H1 (cell line): ENCODE data around the gene CTNNA3. TPM values are rescaled to one million over a fixed set of nuclear protein-coding genes. Genes with fewer than 3 reads are reported as not detected.

Experiments used
- RXRA ChIP-seq: IDR thresholded peaks from 2 replicates; pipeline ENCODE4 v1.6.1; 2011; ENCODE audit warnings: low read depth, mild to moderate bottlenecking, low read length, moderate library complexity; ENCODE audit not compliant: insufficient read depth
- SP2 ChIP-seq: IDR thresholded peaks from 2 replicates; pipeline ENCODE4 v1.6.1; 2012; ENCODE audit warnings: mild to moderate bottlenecking, low read length, inconsistent platforms
- polyA plus RNA-seq, 7 experiments: library from polyadenylated mRNA; depleted of rRNA in 3 of 7; stranded (reverse) in 5 of 7; unstranded in 2 of 7; fragments of >200 nt in 5 of 7; fragments of 200-250 nt in 2 of 7; gene quantifications; 1 replicate in 5 of 7; 2 replicates in 1 of 7; 4 replicates in 1 of 7; pipeline versions ENCODE4 v1.2.1 to v1.2.3, GENCODE V29; 2011 to 2013; ENCODE audit warnings: missing spikeins in 2 of 7, mixed read lengths in 2 of 7
- total RNA-seq: library from RNA; stranded (reverse); fragmentation: NEBNext Ultra II Directional; extraction: Animal tissue kit (Norgen Biotek cat#: 25700); gene quantifications from 2 replicates; pipeline ENCODE4 v1.2.1, GENCODE V29; 2021

The CTNNA3 gene
- total and polyA plus RNA-seq, 2 of the 8 experiments (the other 6 are each of a cell fraction or from before 2014, with no cell fraction given): 1.3 to 1.5 TPM

DNA sequence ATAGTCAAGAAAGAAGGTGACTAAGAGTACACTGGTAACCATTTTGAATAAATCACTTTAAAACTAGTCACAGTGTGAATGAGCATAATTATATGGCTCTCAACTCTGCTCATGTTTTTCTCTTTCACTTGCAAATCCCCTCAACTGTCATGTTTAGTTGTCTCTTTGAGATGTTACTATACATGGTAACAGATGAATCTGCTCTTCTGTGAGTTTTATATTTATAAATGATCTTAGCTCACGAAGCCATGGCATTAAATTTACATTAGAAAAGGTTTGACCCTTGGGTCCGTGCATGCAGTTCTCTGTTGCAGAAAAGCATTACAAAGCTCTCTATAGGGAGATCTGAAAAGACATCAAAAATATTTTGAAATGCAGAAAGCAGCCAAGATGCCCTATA lies 803.1 kb downstream of the CTNNA3 start (continued):
- TF ChIP-seq SP2 (no peak), RXRA (no peak)
